Prostate gland (tissue), 2 donors: ENCODE data around the gene COL4A2. TPM values are rescaled to one million over a fixed set of nuclear protein-coding genes. Genes with fewer than 3 reads are reported as not detected.
"Not testable (repeated sequence)": the region's sequence is repeated elsewhere in the genome, so short reads cannot be mapped to it uniquely, and the experiment has no call there.

Experiments
- DNase-seq: peaks from one replicate; pipeline ENCODE4 v3.0.0-alpha.2; 2019; ENCODE audit warnings: low spot score
- H3K27ac ChIP-seq, 2 donors: fragments of 200-600 bp; sonication (generic); 2 replicates each; pipeline ENCODE4 v1.5.1; 2017 to 2019
- H3K27me3 ChIP-seq: fragments of 200-600 bp; sonication (generic); replicated peaks from 2 replicates; pipeline ENCODE4 v1.5.1; 2019; ENCODE audit not compliant: insufficient read depth
- H3K36me3 ChIP-seq, 2 donors: fragments of 200-600 bp; sonication (generic); 1 replicate in 1 of 2; 2 replicates in 1 of 2; pipeline versions ENCODE4 v1.5.1 to v1.8.1; 2017 to 2019
- H3K4me1 ChIP-seq: fragments of 200-600 bp; sonication (generic); replicated peaks from 2 replicates; pipeline ENCODE4 v1.5.1; 2019
- H3K4me3 ChIP-seq, 2 donors: fragments of 200-600 bp; sonication (generic); 2 replicates each; pipeline ENCODE4 v1.5.1; 2017 to 2019
- H3K9me3 ChIP-seq: fragments of 200-600 bp; sonication (generic); 2 replicates; pipeline ENCODE4 v1.5.1; 2017
- POLR2A ChIP-seq: fragments of 450-650 bp; IDR thresholded peaks from one replicate; pipeline ENCODE4 v1.6.1; 2016; ENCODE audit warnings: antibody characterized with exemption, mild to moderate bottlenecking
- POLR2AphosphoS5 ChIP-seq: sonication (generic); formaldehyde crosslinking; IDR thresholded peaks from one replicate; pipeline ENCODE4 v1.6.1; 2017; ENCODE audit warnings: antibody characterized with exemption
- WGBS: methylation state at CpG from one replicate; pipeline ENCODE4 v1.1.5; 2018; 5-methylcytosine and 5-hydroxymethylcytosine counted together
- intact Hi-C: fragments of 100-400 bp; cut with DNase I; formaldehyde crosslinking; loops from one replicate; pipeline ENCODE4 v1.14.2; 2022
- total RNA-seq, 2 donors: library from RNA; depleted of rRNA; stranded (reverse); fragments of >200 nt; gene quantifications; one replicate each; pipeline ENCODE4 v1.1.0, GENCODE V29; 2016
- TF ChIP-seq, protein P1 (sequence below), 4 experiments: fragments of 200-600 bp in 2 of 4; fragments of 450-650 bp in 2 of 4; sonication (generic) in 2 of 4; IDR thresholded peaks; 1 replicate in 3 of 4; 2 replicates in 1 of 4; pipeline ENCODE4 v1.5.1; 2016 to 2019; ENCODE audit warnings: antibody characterized with exemption in 4 of 4, mild to moderate bottlenecking in 2 of 4, moderate library complexity in 2 of 4

Gene COL4A2
- total RNA-seq, 2 donors from 2014 or later = 82.8 to 193 TPM

GRCh38 chr13:110495881-110496280 is 188.8 kb downstream of the COL4A2 start:
- no peak for DNase-seq
- no peak overlapping the region for H3K4me3 ChIP-seq
- peaks cover 12 to 13% of the 10 kb centered on the region in 2 donors for H3K36me3 ChIP-seq
- intact Hi-C loops = no loop called here
- TF ChIP-seq, protein P1, sequence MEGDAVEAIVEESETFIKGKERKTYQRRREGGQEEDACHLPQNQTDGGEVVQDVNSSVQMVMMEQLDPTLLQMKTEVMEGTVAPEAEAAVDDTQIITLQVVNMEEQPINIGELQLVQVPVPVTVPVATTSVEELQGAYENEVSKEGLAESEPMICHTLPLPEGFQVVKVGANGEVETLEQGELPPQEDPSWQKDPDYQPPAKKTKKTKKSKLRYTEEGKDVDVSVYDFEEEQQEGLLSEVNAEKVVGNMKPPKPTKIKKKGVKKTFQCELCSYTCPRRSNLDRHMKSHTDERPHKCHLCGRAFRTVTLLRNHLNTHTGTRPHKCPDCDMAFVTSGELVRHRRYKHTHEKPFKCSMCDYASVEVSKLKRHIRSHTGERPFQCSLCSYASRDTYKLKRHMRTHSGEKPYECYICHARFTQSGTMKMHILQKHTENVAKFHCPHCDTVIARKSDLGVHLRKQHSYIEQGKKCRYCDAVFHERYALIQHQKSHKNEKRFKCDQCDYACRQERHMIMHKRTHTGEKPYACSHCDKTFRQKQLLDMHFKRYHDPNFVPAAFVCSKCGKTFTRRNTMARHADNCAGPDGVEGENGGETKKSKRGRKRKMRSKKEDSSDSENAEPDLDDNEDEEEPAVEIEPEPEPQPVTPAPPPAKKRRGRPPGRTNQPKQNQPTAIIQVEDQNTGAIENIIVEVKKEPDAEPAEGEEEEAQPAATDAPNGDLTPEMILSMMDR (IDR thresholded peaks at IDR 0.05) = no peak
- TF ChIP-seq POLR2A = no peak
- TF ChIP-seq POLR2AphosphoS5 = no peak
- no peaks in the 10 kb centered on the region for H3K9me3 ChIP-seq
- WGBS = 93% methylated on average over 3 of the region's 3 CpGs
- no peaks in the 10 kb centered on the region for H3K4me1 ChIP-seq
- H3K27me3 ChIP-seq = no peaks in the 10 kb centered on the region
- no peak overlapping the region for H3K27ac ChIP-seq

GRCh38 chr13:110496281-110496680 is 189.2 kb downstream of the COL4A2 start:
- intact Hi-C loops = no loop called here
- TF ChIP-seq POLR2AphosphoS5 = no peak
- no peak for TF ChIP-seq POLR2A
- TF ChIP-seq, protein P1 (IDR thresholded peaks at IDR 0.05) = no peak
- no peaks in the 10 kb centered on the region for H3K4me1 ChIP-seq
- 65% methylated on average over 3 of the region's 3 CpGs for WGBS
- peaks cover 12 to 13% of the 10 kb centered on the region in 2 donors for H3K36me3 ChIP-seq
- no peak overlapping the region for H3K4me3 ChIP-seq
- H3K27me3 ChIP-seq = no peaks in the 10 kb centered on the region
- no peaks in the 10 kb centered on the region for H3K9me3 ChIP-seq
- H3K27ac ChIP-seq = no peak overlapping the region
- DNase-seq = no peak

DNA sequence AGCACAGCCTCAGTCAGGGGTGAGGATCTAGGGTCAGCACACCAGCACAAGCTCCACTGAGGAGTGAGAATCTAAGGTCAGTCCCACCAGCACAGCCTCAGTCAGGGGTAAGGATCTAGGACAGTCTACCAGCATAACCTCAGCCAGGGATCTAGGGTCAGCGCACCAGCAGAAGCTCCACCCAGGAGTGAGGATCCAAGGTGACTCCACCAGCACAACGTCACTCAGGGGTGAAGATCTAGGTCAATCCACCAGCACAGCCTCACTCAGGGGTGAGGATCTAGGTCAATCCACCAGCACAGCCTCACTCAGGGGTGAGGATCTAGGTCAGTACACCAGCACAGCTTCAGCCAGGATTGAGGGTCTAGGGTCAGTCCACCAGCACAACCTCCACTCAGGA is 189.9 kb downstream of the COL4A2 start:
- H3K36me3 ChIP-seq = peaks cover 8 to 13% of the 10 kb centered on the region in 2 donors
- intact Hi-C loops = no loop called here
- 90% methylated on average over 2 of the region's 2 CpGs for WGBS

GRCh38 chr13:110497896-110498295 is 190.8 kb downstream of the COL4A2 start:
- peaks cover 5 to 13% of the 10 kb centered on the region in 2 donors for H3K36me3 ChIP-seq
- H3K4me1 ChIP-seq, H3K27me3 ChIP-seq, H3K9me3 ChIP-seq, DNase-seq, H3K27ac ChIP-seq, intact Hi-C loops, H3K4me3 ChIP-seq: not testable (repeated sequence)
- WGBS = 89% methylated on average over 3 of the region's 3 CpGs

More for the DNA sequence above, 189.9 kb downstream of the COL4A2 start:
- no peaks in the 10 kb centered on the region for H3K27me3 ChIP-seq
- DNase-seq = no peak
- TF ChIP-seq POLR2A (no peak), POLR2AphosphoS5 (no peak)
- TF ChIP-seq, protein P1 (IDR thresholded peaks at IDR 0.05) = no peak
- no peaks in the 10 kb centered on the region for H3K4me1 ChIP-seq
- H3K9me3 ChIP-seq = no peaks in the 10 kb centered on the region
- no peak overlapping the region for H3K4me3 ChIP-seq
- H3K27ac ChIP-seq = no peak overlapping the region

DNA sequence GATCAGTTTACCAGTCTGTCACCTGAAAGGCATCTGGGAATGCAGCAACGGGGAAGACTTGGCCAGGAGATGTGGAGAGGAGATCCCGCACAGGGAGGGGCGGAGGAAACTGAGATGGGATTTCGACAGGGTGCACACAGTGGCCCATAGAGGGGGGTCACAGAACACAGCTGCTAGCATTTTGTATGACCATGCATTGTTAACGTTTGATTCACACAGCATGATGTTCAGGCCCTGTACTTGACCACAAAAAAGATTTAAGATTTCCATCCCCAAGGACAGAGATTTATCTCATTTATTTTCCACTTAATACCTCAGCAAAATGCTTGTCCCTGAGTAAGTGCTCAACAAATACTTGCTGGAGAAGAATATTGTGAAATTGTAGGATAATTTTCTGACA is 191.2 kb downstream of the COL4A2 start:
- no peaks in the 10 kb centered on the region for H3K4me1 ChIP-seq
- no peak overlapping the region for H3K27ac ChIP-seq
- 81% methylated on average over 5 of the region's 5 CpGs for WGBS
- intact Hi-C loops = no loop called here
- H3K4me3 ChIP-seq = no peak overlapping the region
- DNase-seq = no peak
- no peak for TF ChIP-seq POLR2AphosphoS5
- TF ChIP-seq, protein P1 (IDR thresholded peaks at IDR 0.05) = no peak
- no peak for TF ChIP-seq POLR2A
- no peaks in the 10 kb centered on the region for H3K9me3 ChIP-seq
- H3K36me3 ChIP-seq = peaks cover 5 to 13% of the 10 kb centered on the region in 2 donors
- H3K27me3 ChIP-seq = no peaks in the 10 kb centered on the region
